Ishikawa (cell line): ENCODE measurements around the gene ENG.

Experiments used
- CEBPB ChIP-seq: IDR thresholded peaks from 2 replicates; pipeline ENCODE4 v1.6.1; 2012
- CREB1 ChIP-seq: IDR thresholded peaks from 2 replicates; pipeline ENCODE4 v1.6.1; 2012; ENCODE audit warnings: low read depth
- EGR1 ChIP-seq: IDR thresholded peaks from 2 replicates; pipeline ENCODE4 v1.6.1; 2012
- EP300 ChIP-seq: IDR thresholded peaks from 2 replicates; pipeline ENCODE4 v1.6.1; 2012; ENCODE audit warnings: borderline replicate concordance
- FOXM1 ChIP-seq: IDR thresholded peaks from 2 replicates; pipeline ENCODE4 v1.6.1; 2012; ENCODE audit warnings: low read depth, borderline replicate concordance
- MAX ChIP-seq: IDR thresholded peaks from 2 replicates; pipeline ENCODE4 v1.6.1; 2012
- NFIC ChIP-seq: IDR thresholded peaks from 2 replicates; pipeline ENCODE4 v1.6.1; 2012
- RAD21 ChIP-seq: IDR thresholded peaks from 2 replicates; pipeline ENCODE4 v1.6.1; 2012; ENCODE audit warnings: low read depth
- REST ChIP-seq: IDR thresholded peaks from 2 replicates; pipeline ENCODE4 v1.6.1; 2012; ENCODE audit warnings: low read depth, mild to moderate bottlenecking
- TAF1 ChIP-seq: IDR thresholded peaks from 2 replicates; pipeline ENCODE4 v1.6.1; 2012; ENCODE audit warnings: low read depth, mild to moderate bottlenecking
- TCF12 ChIP-seq: IDR thresholded peaks from 2 replicates; pipeline ENCODE4 v1.6.1; 2012; ENCODE audit warnings: low read depth
- TEAD4 ChIP-seq: IDR thresholded peaks from 2 replicates; pipeline ENCODE4 v1.6.1; 2012
- USF1 ChIP-seq: IDR thresholded peaks from 2 replicates; pipeline ENCODE4 v1.6.1; 2012
- YY1 ChIP-seq: IDR thresholded peaks from 2 replicates; pipeline ENCODE4 v1.6.1; 2012; ENCODE audit warnings: low read depth
- ZBTB7A ChIP-seq: IDR thresholded peaks from 2 replicates; pipeline ENCODE4 v1.6.1; 2012; ENCODE audit warnings: low read depth

The ENG gene

GRCh38 chr9:127896395-127897192 lies 42.1 kb upstream of the ENG start:
- TF ChIP-seq CREB1 (no peak), TEAD4 (no peak), YY1 (no peak), NFIC (no peak), EGR1 (no peak), ZBTB7A (no peak), REST (no peak), TCF12 (no peak), CEBPB (no peak)

GRCh38 chr9:127895811-127896210 lies 41.4 kb upstream of the ENG start:
- TF ChIP-seq USF1 (no peak), CREB1 (no peak), CEBPB (no peak), EP300 (no peak), MAX (no peak), ZBTB7A (no peak), YY1 (no peak), RAD21 (no peak), EGR1 (no peak), NFIC (no peak), REST (no peak), TAF1 (no peak), TCF12 (no peak), TEAD4 (no peak), FOXM1 (no peak)

GRCh38 chr9:127893392-127893791 lies 38.9 kb upstream of the ENG start:
- no peak for TF ChIP-seq MAX
- no peak for TF ChIP-seq REST
- no peak for TF ChIP-seq CREB1
- no peak for TF ChIP-seq RAD21
- no peak for TF ChIP-seq NFIC
- no peak for TF ChIP-seq USF1
- no peak for TF ChIP-seq EGR1
- TF ChIP-seq YY1: no peak
- no peak for TF ChIP-seq FOXM1
- no peak for TF ChIP-seq TCF12

GRCh38 chr9:127892831-127893230 lies 38.4 kb upstream of the ENG start:
- TF ChIP-seq TAF1: no peak
- TF ChIP-seq RAD21: no peak
- no peak for TF ChIP-seq USF1
- no peak for TF ChIP-seq NFIC
- TF ChIP-seq YY1: no peak
- no peak for TF ChIP-seq CREB1
- no peak for TF ChIP-seq TCF12
- TF ChIP-seq CEBPB: no peak
- no peak for TF ChIP-seq REST
- TF ChIP-seq ZBTB7A: no peak
